ENCODE data around the gene LETMD1. TPM values are rescaled to one million over a fixed set of nuclear protein-coding genes. Genes with fewer than 3 reads are reported as not detected.

The LETMD1 gene
- total RNA-seq, 2 experiments from 2014 or later: 61.4 to 68.9 TPM

- CTCF ChIA-PET: interaction anchor here (3.0 kb wide), 1 partner anchor 12 kb away, joined by 6 read pairs; no protein-coding TSS in a partner anchor
Measured at GRCh38 chr12:51023625-51024382, 24.3 kb upstream of the LETMD1 start.

GRCh38 chr12:51025338-51025835, 22.7 kb upstream of the LETMD1 start:
- CTCF ChIA-PET: interaction anchor here (0.9 to 3.0 kb wide), 5 partner anchors 11 to 260 kb away, joined by 3 to 6 read pairs (median 6); no protein-coding TSS in a partner anchor

More at GRCh38 chr12:51023625-51024382, 24.3 kb upstream of the LETMD1 start:
- POLR2A ChIA-PET: interaction anchor here (0.6 to 1.5 kb wide), 3 partner anchors 13 to 260 kb away, joined by 3 to 6 read pairs (median 5); partner anchors contain the start of gene ATF1

GRCh38 chr12:51025836-51026638, 22.1 kb upstream of the LETMD1 start, which contains the start of gene SLC11A2:
TSS of gene SLC11A2 (minus strand) at chr12:51026384. CDS start at chr12:51010728, 15,656 bp downstream.
- CTCF ChIA-PET: interaction anchor here (0.7 to 3.0 kb wide), 12 partner anchors 10 to 315 kb away, joined by 3 to 6 read pairs (median 4); no protein-coding TSS in a partner anchor
- POLR2A ChIA-PET: interaction anchor here (0.5 to 2.4 kb wide), 13 partner anchors 15 to 364 kb away, joined by 3 to 15 read pairs (median 4); partner anchors contain the start of genes ATF1, CSRNP2 and POU6F1

More at GRCh38 chr12:51025338-51025835, 22.7 kb upstream of the LETMD1 start:
- POLR2A ChIA-PET: interaction anchor here (0.7 to 2.4 kb wide), 6 partner anchors 12 to 261 kb away, joined by 3 to 15 read pairs (median 8); partner anchors contain the start of genes ATF1 and CSRNP2

DNA sequence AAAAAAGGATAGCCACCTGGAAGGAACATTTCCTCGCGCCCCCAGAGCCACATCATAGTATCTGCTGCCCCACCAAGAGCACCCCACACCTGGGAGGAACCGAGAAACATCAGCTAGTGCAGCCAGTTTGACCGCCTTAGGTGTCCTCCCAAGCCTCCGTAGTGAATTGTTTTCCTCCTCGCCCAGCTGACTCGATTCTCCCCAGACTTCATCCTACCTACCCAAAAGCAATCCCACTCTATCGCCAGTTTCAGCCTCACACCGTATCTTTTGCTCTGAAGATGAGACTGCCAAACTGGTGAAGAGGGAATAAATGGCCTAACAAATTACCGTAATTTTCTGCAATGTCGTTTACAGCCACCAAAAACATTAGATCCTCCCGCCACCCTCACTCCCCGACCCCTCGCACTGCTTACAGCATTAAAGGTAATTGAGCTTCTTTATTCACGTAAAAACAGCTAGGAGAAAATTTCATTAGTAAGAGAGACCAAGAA, 20.7 kb upstream of the LETMD1 start:
- CTCF ChIA-PET: interaction anchor here (0.6 to 2.2 kb wide), 9 partner anchors 8 to 262 kb away, joined by 3 to 8 read pairs (median 3); no protein-coding TSS in a partner anchor
- POLR2A ChIA-PET: interaction anchor here (0.7 to 2.4 kb wide), 2 partner anchors 50 to 263 kb away, joined by 5 to 15 read pairs; partner anchors contain the start of gene ATF1

GRCh38 chr12:51028126-51028812, 19.9 kb upstream of the LETMD1 start:
- CTCF ChIA-PET: interaction anchor here (0.6 to 2.2 kb wide), 8 partner anchors 9 to 263 kb away, joined by 3 to 8 read pairs (median 4); no protein-coding TSS in a partner anchor
- POLR2A ChIA-PET: interaction anchor here (0.7 kb wide), 1 partner anchor 33 kb away, joined by 3 read pairs; no protein-coding TSS in a partner anchor

- ChIA-PET CTCF (interaction anchor here (1.1 kb wide), 1 partner anchor 177 kb away, joined by 3 read pairs; no protein-coding TSS in a partner anchor), POLR2A (no interaction called here)
Measured at GRCh38 chr12:51028813-51029150, 19.3 kb upstream of the LETMD1 start.

GRCh38 chr12:51033048-51033447, 15.1 kb upstream of the LETMD1 start:
- ChIA-PET POLR2A (interaction anchor here (0.5 to 0.7 kb wide), 4 partner anchors 13 to 992 kb away, joined by 3 to 7 read pairs (median 4); no protein-coding TSS in a partner anchor), CTCF (interaction anchor here (1.2 kb wide), 1 partner anchor 13 kb away, joined by 3 read pairs; no protein-coding TSS in a partner anchor)

DNA sequence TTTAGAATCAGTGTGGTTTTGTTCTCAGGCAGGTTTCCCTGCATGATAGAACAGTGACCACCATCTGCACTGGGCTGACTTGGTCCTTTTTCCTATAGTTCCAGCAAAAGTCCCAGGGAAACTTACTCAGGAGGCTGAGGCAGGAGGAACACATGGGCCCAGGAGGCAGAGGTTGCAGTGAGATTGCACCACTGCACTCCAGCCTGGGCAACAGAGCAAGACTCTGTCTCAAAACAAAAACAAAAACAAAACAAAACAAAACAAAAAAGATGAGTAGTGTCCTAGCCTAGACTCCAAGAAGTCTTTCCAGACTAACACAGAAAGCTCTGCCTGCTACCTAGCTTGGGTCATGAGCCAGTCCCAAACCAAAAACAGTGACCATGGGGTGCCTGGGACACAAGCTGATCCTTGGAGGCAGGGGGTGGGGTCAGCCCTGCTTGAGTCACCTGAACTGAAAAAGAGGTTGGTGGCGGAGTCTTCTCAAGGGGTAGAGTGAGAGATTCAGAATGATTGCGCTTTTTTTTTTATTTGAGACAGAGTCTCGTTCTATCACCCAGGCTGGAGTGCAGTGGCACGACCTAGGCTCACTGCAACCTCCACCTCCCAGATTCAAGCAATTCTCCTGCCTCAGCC, 14.6 kb upstream of the LETMD1 start:
- ChIA-PET POLR2A (interaction anchor here (0.5 kb wide), 1 partner anchor 227 kb away, joined by 7 read pairs; no protein-coding TSS in a partner anchor), CTCF (interaction anchor here (1.2 kb wide), 1 partner anchor 12 kb away, joined by 3 read pairs; no protein-coding TSS in a partner anchor)

DNA sequence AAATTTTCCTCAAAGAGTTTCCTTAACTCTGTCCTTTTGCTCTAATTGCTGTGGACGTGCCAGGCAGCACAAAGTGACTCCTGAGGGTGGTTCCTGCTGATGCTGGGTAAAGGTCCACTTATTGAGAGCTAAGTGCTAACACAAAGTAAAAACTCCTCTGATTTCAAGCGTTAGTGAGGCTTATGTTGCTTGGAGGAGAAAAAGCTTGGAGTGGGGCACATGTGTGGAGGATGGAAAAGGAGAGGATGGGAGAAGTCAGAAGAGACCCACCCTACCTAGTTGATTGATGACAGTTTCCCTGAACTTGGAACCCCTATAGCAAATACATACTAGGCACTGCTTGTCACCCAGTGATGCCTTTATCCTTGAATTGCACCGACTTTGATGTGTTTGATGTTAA, 11.8 kb upstream of the LETMD1 start:
- POLR2A ChIA-PET: no interaction called here
- CTCF ChIA-PET: interaction anchor here (1.3 kb wide), 1 partner anchor 11 kb away, joined by 6 read pairs; the partner anchor contains the start of gene SLC11A2

DNA sequence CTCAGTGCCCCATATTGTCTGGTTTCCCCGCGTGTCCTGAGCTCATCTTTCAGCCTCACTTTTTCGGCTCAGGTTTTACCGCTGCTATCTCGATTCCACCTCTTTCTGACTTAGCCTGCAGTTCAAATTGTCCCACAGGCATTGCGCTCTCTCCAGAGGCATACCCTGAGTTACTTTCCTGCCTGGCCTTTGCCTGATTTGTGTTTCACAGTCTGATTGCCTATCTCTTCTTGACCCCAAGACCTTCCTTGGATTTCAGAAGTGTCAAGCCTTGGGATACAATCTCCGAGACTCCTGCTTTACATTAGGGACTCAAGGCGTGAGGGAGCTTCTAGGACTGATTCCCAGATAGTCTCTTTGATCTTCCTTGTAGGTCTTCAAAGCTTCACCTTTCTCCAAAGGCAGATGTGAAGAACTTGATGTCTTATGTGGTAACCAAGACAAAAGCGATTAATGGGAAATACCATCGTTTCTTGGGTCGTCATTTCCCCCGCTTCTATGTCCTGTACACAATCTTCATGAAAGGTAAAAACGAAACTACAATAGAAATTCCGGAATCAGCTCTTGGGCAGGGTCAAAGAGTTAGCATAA, 629 bp downstream of the LETMD1 start:
- POLR2A ChIA-PET: interaction anchor here (0.5 to 0.9 kb wide), 3 partner anchors 22 to 50 kb away, joined by 3 read pairs; no protein-coding TSS in a partner anchor

DNA sequence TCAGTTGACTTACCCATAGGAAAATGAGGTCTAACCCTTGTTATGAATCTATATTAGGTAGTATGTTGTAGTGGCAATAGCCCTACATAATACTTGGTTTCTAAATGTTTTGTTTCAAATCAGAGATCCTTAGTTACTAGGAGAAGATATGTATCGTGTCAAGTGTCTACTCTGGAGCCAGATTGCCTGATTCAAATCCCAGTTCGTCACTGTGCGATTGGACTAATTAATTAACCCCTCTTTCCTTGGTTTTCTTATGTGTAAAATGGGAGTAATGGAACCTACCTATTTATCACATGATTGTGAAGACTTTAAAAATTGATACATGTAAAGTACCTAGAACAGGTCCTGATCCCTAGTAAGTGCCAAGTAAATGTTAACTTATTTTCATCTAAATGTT, 1.4 kb downstream of the LETMD1 start:
- ChIA-PET POLR2A (interaction anchor here (0.7 kb wide), 1 partner anchor 104 kb away, joined by 5 read pairs; no protein-coding TSS in a partner anchor), CTCF (no interaction called here)

More for the DNA sequence above, 629 bp downstream of the LETMD1 start:
- CTCF ChIA-PET: no interaction called here

DNA sequence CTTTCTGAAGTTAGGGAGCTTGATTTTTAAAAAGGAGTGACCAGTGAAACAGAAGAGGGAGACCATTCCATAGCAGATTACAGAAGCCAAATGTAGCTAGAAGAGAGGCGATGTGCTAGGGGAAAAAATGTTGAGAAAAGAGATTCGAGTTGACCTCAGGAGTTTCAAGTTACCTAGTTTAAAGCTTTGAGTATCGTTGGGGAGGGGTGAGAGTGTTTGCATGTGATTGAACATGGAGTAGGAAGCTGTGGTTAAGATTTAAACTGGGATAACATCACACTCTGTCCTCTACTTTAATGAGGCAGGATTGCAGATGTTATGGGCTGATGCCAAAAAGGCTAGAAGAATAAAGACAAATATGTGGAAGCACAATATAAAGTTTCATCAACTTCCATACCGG, 3.7 kb downstream of the LETMD1 start:
- ChIA-PET POLR2A (interaction anchor here (0.6 to 1.4 kb wide), 3 partner anchors 9 to 17 kb away, joined by 3 read pairs; no protein-coding TSS in a partner anchor), CTCF (no interaction called here)

DNA sequence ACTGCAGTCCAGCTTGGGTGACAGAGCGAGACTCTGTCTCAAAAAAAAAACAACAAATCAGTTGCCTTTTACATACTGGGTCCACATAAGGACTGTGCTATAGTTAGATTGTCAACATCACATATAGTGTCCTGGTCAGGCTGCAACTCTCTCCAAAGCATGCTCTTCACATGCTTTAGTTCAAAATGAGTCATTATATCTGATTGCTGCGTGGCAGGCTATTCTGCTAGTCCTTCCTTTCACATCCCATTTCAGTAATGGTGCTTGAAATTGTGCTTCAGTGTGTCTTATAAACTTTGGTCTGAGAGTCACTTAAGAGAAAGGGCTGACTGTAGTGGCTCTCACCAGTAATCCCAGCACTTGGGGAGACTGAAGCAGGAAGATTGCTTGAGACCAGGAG, 6.9 kb downstream of the LETMD1 start:
- ChIA-PET CTCF (interaction anchor here (0.7 kb wide), 1 partner anchor 320 kb away, joined by 3 read pairs; no protein-coding TSS in a partner anchor), POLR2A (no interaction called here)

DNA sequence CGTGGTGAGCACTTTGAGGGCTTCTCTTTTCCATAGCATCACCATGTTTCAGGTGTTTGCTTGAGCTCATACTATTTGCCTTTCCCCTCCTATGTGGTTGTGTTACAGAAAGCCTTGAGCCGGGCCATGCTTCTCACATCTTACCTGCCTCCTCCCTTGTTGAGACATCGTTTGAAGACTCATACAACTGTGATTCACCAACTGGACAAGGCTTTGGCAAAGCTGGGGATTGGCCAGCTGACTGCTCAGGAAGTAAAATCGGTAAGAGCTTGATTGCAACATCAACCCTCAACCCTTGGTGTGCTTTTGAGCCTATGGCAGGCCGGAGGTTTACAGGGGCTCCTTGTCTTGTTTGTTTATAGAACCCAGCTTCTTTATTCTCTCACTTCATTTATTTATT, 8.1 kb downstream of the LETMD1 start:
- ChIA-PET CTCF (interaction anchor here (0.9 kb wide), 1 partner anchor 10 kb away, joined by 3 read pairs; no protein-coding TSS in a partner anchor), POLR2A (no interaction called here)

DNA sequence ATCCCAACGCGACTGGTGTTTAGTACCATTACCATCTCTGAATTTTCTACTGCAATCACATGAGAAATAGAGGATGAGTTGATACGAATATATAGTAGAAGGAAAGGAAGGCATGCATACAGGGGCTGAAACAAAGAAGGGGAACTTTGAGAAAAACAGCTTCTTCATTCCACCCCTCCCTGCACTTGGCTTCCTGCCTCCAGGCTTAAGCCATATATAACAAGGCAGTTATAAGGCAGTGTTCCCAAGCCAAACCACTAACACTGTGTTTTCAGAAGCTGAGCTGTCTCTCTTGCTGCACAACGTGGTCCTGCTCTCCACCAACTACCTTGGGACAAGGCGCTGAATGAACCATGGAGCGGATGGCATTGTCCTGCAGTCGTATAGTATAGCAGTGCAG, 11.0 kb downstream of the LETMD1 start:
- ChIA-PET POLR2A (no interaction called here), CTCF (no interaction called here)

- ChIA-PET CTCF (interaction anchor here (0.6 to 0.9 kb wide), 2 partner anchors 14 to 17 kb away, joined by 3 read pairs; no protein-coding TSS in a partner anchor), POLR2A (interaction anchor here (0.6 to 1.2 kb wide), 2 partner anchors 11 to 21 kb away, joined by 3 read pairs; no protein-coding TSS in a partner anchor)
Measured at GRCh38 chr12:51062631-51063397, 14.7 kb downstream of the LETMD1 start.
